ENCODE measurements around the gene TMEM271.

TMEM271 gene

GRCh38 chr4:526971-527460, 49.1 kb downstream of the TMEM271 start:
- H3K27ac ChIP-seq (replicated peaks): no peak overlapping the region
- no peak for DNase-seq (ENCODE audit: low read depth in 1 of 2, low spot score in 1 of 2)
- TF ChIP-seq SPI1 (IDR thresholded peaks at IDR 0.05; ENCODE audit: borderline replicate concordance, low read depth): no peak
- TF ChIP-seq GABPA (IDR thresholded peaks at IDR 0.05; ENCODE audit: low read depth): no peak
- TF ChIP-seq POLR2AphosphoS5 (IDR thresholded peaks at IDR 0.05; ENCODE audit: low read depth): no peak
- no peak for TF ChIP-seq CTCF (IDR thresholded peaks at IDR 0.05; ENCODE audit: insufficient read depth, low read length)
- no peak for TF ChIP-seq REST (IDR thresholded peaks at IDR 0.05; ENCODE audit: insufficient replicate concordance, low read depth)
- H3K4me3 ChIP-seq (replicated peaks; ENCODE audit: insufficient read depth, low read length): no peak overlapping the region
- H3K27me3 ChIP-seq (ENCODE audit: insufficient read depth, poor library complexity, severe bottlenecking): no peaks in the 10 kb centered on the region

GRCh38 chr4:526189-526909, 49.7 kb downstream of the TMEM271 start:
- DNase-seq (ENCODE audit: low read depth in 1 of 2, low spot score in 1 of 2): no peak
- H3K4me3 ChIP-seq (replicated peaks; ENCODE audit: insufficient read depth, low read length): no peak overlapping the region
- no peak for TF ChIP-seq CTCF (IDR thresholded peaks at IDR 0.05; ENCODE audit: insufficient read depth, low read length)
- TF ChIP-seq SPI1 (IDR thresholded peaks at IDR 0.05; ENCODE audit: borderline replicate concordance, low read depth): no peak

GRCh38 chr4:525660-526059, 50.4 kb downstream of the TMEM271 start:
- Histone ChIP-seq H3K4me3 (replicated peaks; ENCODE audit: insufficient read depth, low read length) (no peak overlapping the region), H3K27me3 (ENCODE audit: insufficient read depth, poor library complexity, severe bottlenecking) (no peaks in the 10 kb centered on the region), H3K27ac (replicated peaks) (no peak overlapping the region)
- TF ChIP-seq CTCF (IDR thresholded peaks at IDR 0.05; ENCODE audit: insufficient read depth, low read length) (no peak), GABPA (IDR thresholded peaks at IDR 0.05; ENCODE audit: low read depth) (no peak), SPI1 (IDR thresholded peaks at IDR 0.05; ENCODE audit: borderline replicate concordance, low read depth) (no peak), REST (IDR thresholded peaks at IDR 0.05; ENCODE audit: insufficient replicate concordance, low read depth) (no peak), POLR2AphosphoS5 (IDR thresholded peaks at IDR 0.05; ENCODE audit: low read depth) (no peak)
- DNase-seq (ENCODE audit: low read depth in 1 of 2, low spot score in 1 of 2): no peak

More at GRCh38 chr4:526189-526909, 49.7 kb downstream of the TMEM271 start:
- Histone ChIP-seq H3K27ac (replicated peaks) (no peak overlapping the region), H3K27me3 (ENCODE audit: insufficient read depth, poor library complexity, severe bottlenecking) (no peaks in the 10 kb centered on the region)

Measured in HL-60 (cell line).